AG10803 (cell line): ENCODE results near the gene BMPR1B.

Experiments used
- DNase-seq: peaks from one replicate; pipeline ENCODE4 v3.0.0; 2010; ENCODE audit warnings: low read depth
- H3K4me3 ChIP-seq: 2 replicates; pipeline ENCODE4 v1.5.1; 2011; ENCODE audit warnings: mild to moderate bottlenecking, low read length, control low read depth
- TF ChIP-seq, protein P1 (sequence below): conservative IDR thresholded peaks from 2 replicates; pipeline ENCODE4 v1.5.1; 2011; ENCODE audit warnings: mild to moderate bottlenecking, low read length, control low read depth, inconsistent platforms

The BMPR1B gene

DNA sequence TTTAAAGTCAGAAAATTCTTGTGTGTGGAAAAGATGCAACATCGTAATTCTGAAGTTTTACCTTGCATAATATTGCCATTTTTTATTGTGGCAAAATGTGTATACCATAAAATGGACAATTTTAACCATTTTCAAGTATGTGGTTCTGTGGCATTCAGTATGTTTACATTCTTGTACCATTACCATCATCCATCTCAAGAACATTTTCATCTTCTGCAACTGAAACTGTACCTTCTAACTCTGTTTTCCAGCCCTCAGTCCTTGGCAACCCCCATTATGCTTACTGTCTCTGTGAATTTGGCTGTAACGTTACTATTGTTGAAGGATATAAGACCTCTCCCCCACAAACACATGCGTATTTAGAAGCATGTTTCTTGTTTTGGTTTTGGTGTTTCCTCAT, 123.2 kb downstream of the BMPR1B start:
- TF ChIP-seq, protein P1, sequence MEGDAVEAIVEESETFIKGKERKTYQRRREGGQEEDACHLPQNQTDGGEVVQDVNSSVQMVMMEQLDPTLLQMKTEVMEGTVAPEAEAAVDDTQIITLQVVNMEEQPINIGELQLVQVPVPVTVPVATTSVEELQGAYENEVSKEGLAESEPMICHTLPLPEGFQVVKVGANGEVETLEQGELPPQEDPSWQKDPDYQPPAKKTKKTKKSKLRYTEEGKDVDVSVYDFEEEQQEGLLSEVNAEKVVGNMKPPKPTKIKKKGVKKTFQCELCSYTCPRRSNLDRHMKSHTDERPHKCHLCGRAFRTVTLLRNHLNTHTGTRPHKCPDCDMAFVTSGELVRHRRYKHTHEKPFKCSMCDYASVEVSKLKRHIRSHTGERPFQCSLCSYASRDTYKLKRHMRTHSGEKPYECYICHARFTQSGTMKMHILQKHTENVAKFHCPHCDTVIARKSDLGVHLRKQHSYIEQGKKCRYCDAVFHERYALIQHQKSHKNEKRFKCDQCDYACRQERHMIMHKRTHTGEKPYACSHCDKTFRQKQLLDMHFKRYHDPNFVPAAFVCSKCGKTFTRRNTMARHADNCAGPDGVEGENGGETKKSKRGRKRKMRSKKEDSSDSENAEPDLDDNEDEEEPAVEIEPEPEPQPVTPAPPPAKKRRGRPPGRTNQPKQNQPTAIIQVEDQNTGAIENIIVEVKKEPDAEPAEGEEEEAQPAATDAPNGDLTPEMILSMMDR = no peak
- no peak overlapping the region for H3K4me3 ChIP-seq
- peak; percentile 77 for DNase-seq

DNA sequence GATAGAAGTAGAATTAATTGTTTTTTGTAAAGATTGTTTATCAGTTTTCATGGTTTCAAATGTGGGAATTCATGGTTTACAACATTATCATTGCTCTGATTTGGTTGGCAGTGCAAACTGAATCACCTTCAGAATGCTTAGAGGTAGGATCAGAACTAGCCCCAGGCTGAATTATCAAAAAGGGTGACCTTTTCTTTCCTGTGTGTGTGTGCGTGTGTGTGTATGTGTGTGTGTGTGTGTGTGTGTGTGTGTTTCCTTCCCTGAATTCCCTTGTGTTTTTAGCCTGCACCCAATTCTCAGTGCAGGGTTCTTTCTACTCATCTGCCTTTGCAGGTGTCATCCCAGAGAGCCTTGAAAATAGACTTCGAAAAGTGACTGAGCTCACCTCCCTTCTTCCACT, 125.0 kb downstream of the BMPR1B start:
- TF ChIP-seq, protein P1 = no peak
- H3K4me3 ChIP-seq = no peak overlapping the region
- DNase-seq = no peak

DNA sequence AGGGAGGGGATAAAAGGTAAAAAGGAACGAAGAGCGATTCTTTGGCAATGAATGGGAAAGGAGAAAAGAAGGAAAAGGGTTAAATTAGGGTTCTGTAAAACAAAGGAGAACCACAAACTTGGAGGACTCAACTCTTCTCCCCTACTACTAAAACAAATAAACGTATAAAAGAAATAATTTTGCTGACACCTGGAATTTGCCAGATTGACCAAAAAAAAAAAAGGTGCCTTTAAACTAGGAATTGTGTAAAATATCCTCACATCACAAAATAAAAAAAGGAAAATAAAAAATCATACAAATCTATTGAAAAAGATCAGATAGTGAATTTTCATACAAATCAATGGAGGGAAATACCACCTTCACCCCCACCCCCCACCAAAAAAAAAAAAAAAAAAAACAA, 129.3 kb downstream of the BMPR1B start:
- TF ChIP-seq, protein P1 = no peak
- no peak for DNase-seq
- H3K4me3 ChIP-seq = no peak overlapping the region

DNA sequence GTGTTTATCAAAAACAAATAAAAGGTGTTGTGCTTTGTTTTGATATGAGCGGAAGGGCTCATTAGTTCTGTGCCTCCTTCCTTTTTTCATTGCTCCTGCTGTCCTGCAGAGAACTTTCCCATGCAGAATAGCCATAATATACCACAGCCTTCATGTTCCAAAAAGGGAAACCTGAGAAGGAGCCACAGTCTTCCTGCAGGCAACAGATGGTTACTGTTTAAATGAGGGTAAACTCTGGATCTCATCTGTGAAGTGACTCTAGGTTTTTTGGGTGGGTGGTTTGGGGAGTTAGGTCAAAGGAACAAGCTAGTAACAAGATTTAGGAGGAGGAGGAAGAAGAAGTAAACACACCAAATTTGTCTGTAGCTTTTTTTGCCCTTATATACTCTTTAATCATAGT, 131.8 kb downstream of the BMPR1B start:
- TF ChIP-seq, protein P1 = no peak
- H3K4me3 ChIP-seq = no peak overlapping the region
- no peak for DNase-seq

DNA sequence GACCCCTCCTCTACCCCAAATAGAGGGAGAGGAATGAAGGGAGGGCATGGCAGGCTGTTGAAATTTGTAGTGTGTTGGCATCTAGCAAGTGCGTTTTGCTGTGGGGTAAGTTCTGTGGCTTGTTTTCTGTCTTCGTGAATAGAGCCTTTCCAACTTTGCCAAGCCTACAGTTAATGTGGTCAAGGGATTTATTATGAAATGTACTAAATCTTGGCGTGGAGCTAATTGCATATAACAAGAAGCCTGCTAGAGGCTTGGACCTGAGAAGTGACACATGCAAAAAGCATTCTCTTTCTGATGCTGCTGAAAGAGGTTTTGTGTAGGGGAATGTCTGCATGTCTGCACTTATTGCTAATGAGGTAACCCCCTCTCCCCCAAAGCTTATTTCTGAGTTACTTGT, 132.2 kb downstream of the BMPR1B start:
- TF ChIP-seq, protein P1 = no peak
- peak; percentile 90 for DNase-seq
- no peak overlapping the region for H3K4me3 ChIP-seq

DNA sequence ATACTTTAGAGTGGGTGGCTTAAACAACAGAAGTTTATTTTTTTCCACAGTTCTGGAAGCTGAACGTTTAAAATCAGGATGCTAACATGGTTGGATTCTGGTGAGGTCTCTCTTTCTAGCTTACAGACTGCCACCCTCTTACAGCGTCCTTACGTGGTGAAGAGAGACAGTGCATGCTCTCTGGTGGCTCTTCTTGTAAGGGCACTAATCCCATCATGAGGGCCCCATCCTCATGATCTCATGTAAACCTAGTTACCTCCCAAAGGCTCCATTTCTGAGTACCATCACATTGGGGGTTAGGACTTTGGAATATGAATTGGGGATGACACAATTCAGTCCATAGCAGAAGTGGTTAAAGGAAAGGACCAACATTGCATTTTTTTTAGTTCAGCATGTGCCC, 132.8 kb downstream of the BMPR1B start:
- no peak overlapping the region for H3K4me3 ChIP-seq
- no peak for DNase-seq
- TF ChIP-seq, protein P1 = no peak

DNA sequence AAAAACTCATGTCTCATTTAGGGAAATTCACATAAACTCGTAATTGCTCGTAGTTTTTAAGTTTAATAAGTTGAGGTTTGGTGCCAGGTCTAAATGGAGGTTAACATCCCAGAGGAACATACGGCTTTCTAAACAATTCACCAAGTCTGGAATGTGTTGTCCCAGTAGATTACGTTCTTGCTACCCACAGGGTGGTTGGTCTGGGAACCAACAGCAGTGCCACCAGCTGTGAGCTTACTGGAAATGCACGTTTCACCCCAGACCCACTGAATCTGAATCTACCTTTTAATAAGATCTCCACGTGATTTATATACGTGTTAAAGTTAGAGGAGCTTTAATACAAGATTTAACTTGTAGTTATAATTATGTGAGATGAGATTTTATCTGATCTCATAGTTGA, 134.3 kb downstream of the BMPR1B start:
- peak; percentile 5 for DNase-seq
- TF ChIP-seq, protein P1 = no peak

More for the DNA sequence above, 134.3 kb downstream of the BMPR1B start:
- no peak overlapping the region for H3K4me3 ChIP-seq
